SJCRH30 (cell line): ENCODE measurements around the gene HSPB7. TPM values are rescaled to one million over a fixed set of nuclear protein-coding genes. Genes with fewer than 3 reads are reported as not detected.

Experiments
- DNase-seq, 2 experiments: peaks; one replicate each; pipeline ENCODE4 v3.0.0-alpha.2; 2015 to 2020
- H3K27ac ChIP-seq: fragments of 250-450 bp; sonication (Bioruptor Pico); 2 replicates; pipeline ENCODE4 v1.5.1; 2020; ENCODE audit warnings: mild to moderate bottlenecking, moderate library complexity
- H3K27me3 ChIP-seq: fragments of 250-450 bp; sonication (Bioruptor Pico); 2 replicates; pipeline ENCODE4 v1.5.1; 2020; ENCODE audit warnings: mild to moderate bottlenecking, moderate library complexity
- H3K36me3 ChIP-seq: fragments of 250-450 bp; sonication (Bioruptor Pico); 2 replicates; pipeline ENCODE4 v1.5.1; 2020; ENCODE audit warnings: mild to moderate bottlenecking, moderate library complexity
- H3K4me1 ChIP-seq: fragments of 250-450 bp; sonication (Bioruptor Pico); 2 replicates; pipeline ENCODE4 v1.5.1; 2020; ENCODE audit warnings: mild to moderate bottlenecking, moderate library complexity
- H3K4me3 ChIP-seq: fragments of 250-450 bp; sonication (Bioruptor Pico); 2 replicates; pipeline ENCODE4 v1.5.1; 2020; ENCODE audit warnings: mild to moderate bottlenecking, moderate library complexity
- H3K9me3 ChIP-seq: fragments of 250-450 bp; sonication (Bioruptor Pico); replicated peaks from 2 replicates; pipeline ENCODE4 v1.5.1; 2020; ENCODE audit warnings: mild to moderate bottlenecking, moderate library complexity
- total RNA-seq: library from RNA; depleted of rRNA; stranded (reverse); fragments of >200 nt; shearing (Covaris generic); gene quantifications from 2 replicates; pipeline ENCODE4 v1.2.3, GENCODE V29; 2014; rRNA removed

The HSPB7 gene
- total RNA-seq, 1 experiment from 2014 or later: 81.4 TPM

GRCh38 chr1:15973772-15974171 lies 44.1 kb downstream of the HSPB7 start:
- Histone ChIP-seq H3K27ac (no peak overlapping the region), H3K27me3 (no peaks in the 10 kb centered on the region), H3K9me3 (no peaks in the 10 kb centered on the region), H3K4me3 (no peak overlapping the region), H3K36me3 (peaks cover 33% of the 10 kb centered on the region), H3K4me1 (peaks cover 6% of the 10 kb centered on the region)
- no peak for DNase-seq

DNA sequence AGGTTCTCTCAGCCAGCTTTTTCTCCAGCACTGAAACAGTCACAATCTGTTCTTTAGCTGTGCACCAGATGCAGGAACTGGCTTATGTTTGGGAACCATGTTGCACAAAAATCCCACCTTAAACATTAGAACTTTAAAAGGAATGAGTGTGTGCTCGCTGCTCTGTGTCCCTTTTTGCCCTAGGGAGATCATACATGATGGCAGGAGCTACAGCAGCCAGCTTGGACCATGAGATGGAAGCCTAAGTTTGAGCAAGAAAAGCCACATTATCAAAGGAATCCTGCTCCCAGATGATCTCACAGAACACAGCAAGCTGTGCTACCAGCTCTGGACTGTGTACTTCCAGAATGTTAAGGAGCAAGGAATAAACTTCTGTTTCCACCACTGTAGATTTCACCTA lies 45.4 kb downstream of the HSPB7 start:
- Histone ChIP-seq H3K9me3 (no peaks in the 10 kb centered on the region), H3K27me3 (no peaks in the 10 kb centered on the region), H3K36me3 (peaks cover 44% of the 10 kb centered on the region), H3K27ac (no peak overlapping the region), H3K4me1 (peaks cover 6% of the 10 kb centered on the region), H3K4me3 (no peak overlapping the region)
- no peak for DNase-seq

- H3K4me3 ChIP-seq: no peak overlapping the region
- no peak overlapping the region for H3K27ac ChIP-seq
- no peaks in the 10 kb centered on the region for H3K27me3 ChIP-seq
- no peaks in the 10 kb centered on the region for H3K4me1 ChIP-seq
- DNase-seq: no peak
- H3K36me3 ChIP-seq: peaks cover 44% of the 10 kb centered on the region
- no peaks in the 10 kb centered on the region for H3K9me3 ChIP-seq
Measured at GRCh38 chr1:15970911-15971310, 46.9 kb downstream of the HSPB7 start.

DNA sequence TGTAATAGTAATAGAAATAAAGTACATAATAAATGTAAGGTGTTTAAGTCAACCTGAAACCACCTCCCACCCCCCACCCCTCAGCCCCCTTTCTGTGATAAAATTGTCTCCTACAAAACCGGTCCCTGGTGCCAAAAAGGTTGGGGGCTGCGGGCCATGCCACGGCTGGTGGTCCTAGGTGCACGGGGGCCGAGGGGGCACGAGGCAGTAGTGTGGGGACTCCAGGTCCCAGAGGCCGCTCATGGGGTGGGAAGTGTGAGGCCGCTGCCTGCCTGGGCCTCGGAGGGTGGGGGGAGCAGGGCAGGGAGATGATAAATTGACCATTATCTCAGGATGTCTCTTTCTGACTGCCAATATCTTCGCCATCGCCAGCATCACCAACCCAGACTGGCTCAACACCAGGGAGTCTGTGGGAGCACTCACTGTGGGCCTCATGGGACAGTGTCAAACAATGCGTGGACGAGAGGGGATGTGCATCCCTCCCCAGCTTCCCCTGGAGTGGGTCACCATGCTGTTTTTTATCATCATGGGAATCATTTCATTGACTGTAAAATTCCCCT lies 48.4 kb downstream of the HSPB7 start:
- H3K4me3 ChIP-seq: no peak overlapping the region
- no peaks in the 10 kb centered on the region for H3K9me3 ChIP-seq
- H3K4me1 ChIP-seq: no peaks in the 10 kb centered on the region
- H3K27me3 ChIP-seq: no peaks in the 10 kb centered on the region
- peaks cover 48% of the 10 kb centered on the region for H3K36me3 ChIP-seq
- DNase-seq: no peak
- H3K27ac ChIP-seq: no peak overlapping the region

DNA sequence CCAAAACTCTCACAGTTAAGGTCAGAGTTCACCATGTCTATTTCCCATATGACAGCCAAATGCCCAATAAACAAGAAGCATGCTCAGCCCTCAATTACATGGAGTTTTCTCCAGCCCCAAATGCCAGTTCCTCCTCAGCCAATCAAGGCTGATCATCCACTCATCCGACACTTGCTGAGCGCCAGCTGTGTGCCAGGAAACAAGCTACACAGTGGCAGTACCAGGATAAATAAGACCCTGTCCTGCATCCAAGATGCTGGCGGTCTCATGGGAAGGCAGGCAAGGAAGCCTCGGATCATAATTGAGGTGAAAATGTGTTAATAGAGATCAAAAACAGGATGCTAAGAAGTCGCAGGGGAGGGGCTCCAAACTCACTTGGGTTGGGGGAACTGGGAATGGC lies 49.7 kb downstream of the HSPB7 start:
- no peaks in the 10 kb centered on the region for H3K4me1 ChIP-seq
- H3K27ac ChIP-seq: no peak overlapping the region
- no peaks in the 10 kb centered on the region for H3K9me3 ChIP-seq
- H3K27me3 ChIP-seq: no peaks in the 10 kb centered on the region
- no peak for DNase-seq
- peaks cover 51% of the 10 kb centered on the region for H3K36me3 ChIP-seq
- H3K4me3 ChIP-seq: no peak overlapping the region

DNA sequence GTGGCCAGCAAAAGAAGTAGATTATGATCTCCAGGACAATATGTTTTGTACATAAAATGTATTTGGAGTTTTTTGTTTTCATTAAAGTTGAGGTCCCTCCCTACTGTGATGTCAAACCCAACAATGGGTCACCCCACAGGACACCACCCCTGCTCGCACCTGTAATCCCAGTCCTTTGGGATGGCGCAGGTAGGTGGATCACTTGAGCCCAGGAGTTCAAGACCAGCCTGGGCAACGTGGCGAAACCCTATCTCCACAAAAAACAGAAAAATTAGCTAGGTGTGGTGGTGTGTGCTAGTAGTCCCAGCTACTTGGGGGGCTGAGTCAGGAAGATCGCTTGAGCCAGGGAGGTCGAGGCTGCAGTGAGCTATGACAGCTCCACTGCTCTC lies 50.9 kb downstream of the HSPB7 start:
- Histone ChIP-seq H3K36me3 (peaks cover 45% of the 10 kb centered on the region), H3K27ac (no peak overlapping the region), H3K4me1 (no peaks in the 10 kb centered on the region), H3K9me3 (no peaks in the 10 kb centered on the region), H3K4me3 (no peak overlapping the region), H3K27me3 (no peaks in the 10 kb centered on the region)
- no peak for DNase-seq

DNA sequence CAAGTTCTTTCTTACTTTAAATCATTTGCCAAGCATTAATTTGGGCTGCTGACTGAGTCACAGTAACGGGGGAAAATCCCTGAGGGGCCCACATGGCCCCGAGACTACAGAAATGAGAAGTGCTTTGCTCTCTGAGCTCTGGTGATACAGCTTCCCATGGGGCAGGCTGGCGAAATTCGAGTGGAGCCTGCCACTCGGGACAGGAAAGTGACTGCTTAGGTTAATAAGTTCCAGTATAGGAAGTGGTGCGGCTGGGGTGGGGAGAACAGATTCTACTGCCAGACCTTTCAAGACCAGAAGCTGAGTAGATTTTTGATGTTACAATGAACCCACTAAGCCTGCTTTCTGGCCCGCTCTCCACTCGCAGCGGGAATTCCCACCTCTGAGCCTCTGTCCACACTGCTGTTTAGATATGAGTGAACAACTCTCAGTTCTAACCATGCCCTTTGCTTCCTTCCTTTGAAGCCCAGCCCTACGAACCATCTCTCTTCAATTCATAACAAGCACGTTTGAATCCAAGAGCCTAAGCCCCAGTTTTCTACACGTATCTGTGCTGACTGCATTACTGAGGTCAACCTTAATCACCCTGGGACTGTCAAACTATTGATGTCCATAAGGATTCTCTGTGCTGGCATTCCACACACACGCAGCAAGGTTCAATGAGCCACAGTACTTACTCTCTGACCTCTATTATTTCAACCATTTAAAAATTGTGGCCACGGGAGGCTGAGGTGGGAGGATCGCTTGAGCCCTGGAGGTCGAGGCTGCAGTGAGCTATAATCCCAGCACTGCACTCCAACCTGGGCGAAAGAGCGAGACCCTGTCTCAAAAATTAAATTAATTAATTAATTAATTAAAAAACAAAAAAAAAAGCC lies 51.5 kb downstream of the HSPB7 start:
- no peak for DNase-seq
- Histone ChIP-seq H3K27ac (no peak overlapping the region), H3K4me1 (no peaks in the 10 kb centered on the region), H3K4me3 (no peak overlapping the region), H3K36me3 (peaks cover 41% of the 10 kb centered on the region), H3K9me3 (no peaks in the 10 kb centered on the region), H3K27me3 (no peaks in the 10 kb centered on the region)

DNA sequence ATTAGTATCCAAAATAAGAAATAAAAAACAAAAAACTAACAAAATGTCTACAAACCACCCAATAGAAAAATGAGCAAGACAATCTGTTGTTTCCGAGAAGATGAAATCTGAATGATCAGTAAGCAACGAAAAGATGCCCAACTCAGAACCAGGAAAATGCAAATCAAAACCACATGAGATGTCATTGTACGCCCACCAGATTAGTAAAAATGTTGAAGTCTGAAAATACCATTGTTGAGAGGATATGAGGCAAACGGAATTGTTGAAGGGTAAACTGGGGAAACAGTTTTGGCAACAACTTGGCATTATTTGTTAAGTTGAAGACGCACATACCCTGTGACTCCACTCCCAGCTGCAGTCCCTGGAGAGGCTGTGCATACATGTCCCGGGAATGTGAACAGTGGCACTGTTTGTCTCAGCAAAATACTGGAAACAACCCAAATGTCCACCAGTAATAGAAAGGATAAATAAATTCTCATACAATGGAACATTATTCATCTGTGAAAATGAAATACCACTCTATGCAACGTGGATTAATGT lies 52.5 kb downstream of the HSPB7 start:
- Histone ChIP-seq H3K27me3 (no peaks in the 10 kb centered on the region), H3K9me3 (no peaks in the 10 kb centered on the region), H3K36me3 (peaks cover 35% of the 10 kb centered on the region), H3K4me3 (no peak overlapping the region), H3K4me1 (no peaks in the 10 kb centered on the region), H3K27ac (no peak overlapping the region)
- no peak for DNase-seq

Other genes with a start within 250 kb of the HSPB7 start
- gene UQCRHL, start 210.4 kb downstream of the HSPB7 start, total RNA-seq: 8.5 and 8.6 TPM in 2 replicates
- gene SPEN, start 170.3 kb downstream of the HSPB7 start, total RNA-seq: 47.2 and 55.7 TPM in 2 replicates
- 27.1 and 34.9 TPM in 2 replicates for gene ZBTB17, start 41.9 kb downstream of the HSPB7 start, total RNA-seq
- gene SRARP, start 13.8 kb downstream of the HSPB7 start, total RNA-seq: not detected in 2 replicates
- 0.42 TPM in 1 of 2 replicates, not detected in the other for gene CLCNKA, start 4.0 kb upstream of the HSPB7 start, total RNA-seq
- gene CLCNKB, start 25.7 kb upstream of the HSPB7 start, total RNA-seq: 0.08 TPM in 1 of 2 replicates, not detected in the other
- gene FAM131C, start 55.6 kb upstream of the HSPB7 start, total RNA-seq: 0.10 TPM in 1 of 2 replicates, not detected in the other
- 55.0 and 57.3 TPM in 2 replicates for gene EPHA2, start 138.0 kb upstream of the HSPB7 start, total RNA-seq
- gene ARHGEF19, start 194.6 kb upstream of the HSPB7 start, total RNA-seq: 7.9 and 9.9 TPM in 2 replicates
- gene CPLANE2, start 219.1 kb upstream of the HSPB7 start, total RNA-seq: 1.3 and 1.9 TPM in 2 replicates